Measurements from ENCODE around the gene MTMR3.

DNA sequence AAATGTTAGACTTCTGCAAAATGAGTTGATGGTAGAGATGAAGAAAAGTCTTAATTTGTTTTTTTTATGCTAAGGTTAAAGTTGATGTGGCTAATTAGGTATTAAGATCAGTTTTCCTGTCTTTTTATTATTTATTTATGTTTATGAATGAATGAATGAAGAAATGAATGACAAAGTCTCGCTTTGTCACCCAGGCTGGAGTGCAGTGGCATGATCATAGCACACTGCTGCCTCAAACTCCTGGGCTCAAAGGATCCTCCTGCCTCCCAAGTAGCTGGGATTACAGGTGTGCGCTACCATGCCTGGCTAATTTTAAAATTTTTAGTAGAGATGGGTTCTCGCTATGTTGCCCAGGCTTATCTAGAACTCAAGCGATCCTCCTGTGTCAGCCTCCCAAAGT is 29.2 kb downstream of the MTMR3 start:
- TF ChIP-seq CTCF (IDR thresholded peaks at IDR 0.05; ENCODE audit: low read length) (no peak), EZH2 (optimal IDR thresholded peaks at IDR 0.05; ENCODE audit: low read depth, low read length) (no peak), EZH2phosphoT487 (IDR thresholded peaks at IDR 0.05; ENCODE audit: low read length) (no peak)

All from MM.1S (cell line).